ENCODE measurements around the gene ALDH7A1. TPM values are rescaled to one million over a fixed set of nuclear protein-coding genes. Genes with fewer than 3 reads are reported as not detected.

ALDH7A1 gene
- total RNA-seq, 1 experiment from 2014 or later = 148 TPM

DNA sequence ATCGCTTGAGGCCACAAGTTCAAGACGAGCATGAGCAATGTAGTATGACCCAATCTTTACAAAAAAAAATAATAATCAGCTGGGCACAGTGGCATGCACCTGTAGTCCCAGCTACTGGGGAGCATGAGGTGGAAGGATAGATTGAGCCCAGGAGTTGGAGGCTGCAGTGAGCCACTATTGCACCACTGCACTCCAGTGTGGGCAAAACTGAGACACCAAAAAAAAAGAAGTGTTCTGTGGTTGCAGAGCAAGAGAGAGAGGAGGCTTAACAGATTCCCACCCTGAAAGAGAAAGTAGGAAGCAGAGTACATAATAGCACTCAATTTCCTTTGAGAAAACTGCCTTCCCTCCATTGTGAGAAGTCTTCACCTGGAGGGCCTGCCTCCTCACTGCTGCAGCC lies 52.6 kb downstream of the ALDH7A1 start:
- Mint-ChIP-seq H3K36me3 (ENCODE audit: insufficient read depth in 1 of 3, low read depth in 3 of 3) (peaks cover 10 to 38% (median 30%) of the 10 kb centered on the region in 3 experiments; a peak in 6 of 7 replicates), H3K4me3 (no peak overlapping the region), H3K27me3 (ENCODE audit: low read depth) (no peaks in the 10 kb centered on the region), H3K27ac (peak overlapping the region in 2 of 3 experiments; percentile 46 to 83; a peak in 3 of 7 replicates), H3K9me3 (no peaks in the 10 kb centered on the region), H3K4me1 (no peaks in the 10 kb centered on the region)
- no peak overlapping the region for H3K27ac ChIP-seq (ENCODE audit: insufficient read length, low read depth, low read length)
- H3K4me2 ChIP-seq (ENCODE audit: insufficient read depth, insufficient read length, low read length) = no peak overlapping the region
- no peak overlapping the region for H3K4ac ChIP-seq (ENCODE audit: low read depth, low read length)
- no peak overlapping the region for H3K18ac ChIP-seq (ENCODE audit: insufficient read length, low read depth, low read length)
- no peaks in the 10 kb centered on the region for H3K79me1 ChIP-seq (ENCODE audit: insufficient read depth, low read depth, low read length, poor library complexity, severe bottlenecking)
- DNase-seq = no peak
- no peak overlapping the region for H4K91ac ChIP-seq (ENCODE audit: insufficient read length, low read depth, low read length)
- H2AFZ ChIP-seq (ENCODE audit: low read length) = no peak overlapping the region
- no peaks in the 10 kb centered on the region for H3K23me2 ChIP-seq (ENCODE audit: insufficient read length, low read depth, low read length, poor library complexity, severe bottlenecking)
- H2AK5ac ChIP-seq (ENCODE audit: insufficient read length, low read length) = no peak overlapping the region
- H2BK5ac ChIP-seq (ENCODE audit: insufficient read length, low read length) = no peak overlapping the region
- no peaks in the 10 kb centered on the region for H3K79me2 ChIP-seq (ENCODE audit: insufficient read depth, low read length)
- H3K9ac ChIP-seq (ENCODE audit: extremely low read depth, insufficient read length, low read length) = no peak overlapping the region
- TF ChIP-seq, protein P1, sequence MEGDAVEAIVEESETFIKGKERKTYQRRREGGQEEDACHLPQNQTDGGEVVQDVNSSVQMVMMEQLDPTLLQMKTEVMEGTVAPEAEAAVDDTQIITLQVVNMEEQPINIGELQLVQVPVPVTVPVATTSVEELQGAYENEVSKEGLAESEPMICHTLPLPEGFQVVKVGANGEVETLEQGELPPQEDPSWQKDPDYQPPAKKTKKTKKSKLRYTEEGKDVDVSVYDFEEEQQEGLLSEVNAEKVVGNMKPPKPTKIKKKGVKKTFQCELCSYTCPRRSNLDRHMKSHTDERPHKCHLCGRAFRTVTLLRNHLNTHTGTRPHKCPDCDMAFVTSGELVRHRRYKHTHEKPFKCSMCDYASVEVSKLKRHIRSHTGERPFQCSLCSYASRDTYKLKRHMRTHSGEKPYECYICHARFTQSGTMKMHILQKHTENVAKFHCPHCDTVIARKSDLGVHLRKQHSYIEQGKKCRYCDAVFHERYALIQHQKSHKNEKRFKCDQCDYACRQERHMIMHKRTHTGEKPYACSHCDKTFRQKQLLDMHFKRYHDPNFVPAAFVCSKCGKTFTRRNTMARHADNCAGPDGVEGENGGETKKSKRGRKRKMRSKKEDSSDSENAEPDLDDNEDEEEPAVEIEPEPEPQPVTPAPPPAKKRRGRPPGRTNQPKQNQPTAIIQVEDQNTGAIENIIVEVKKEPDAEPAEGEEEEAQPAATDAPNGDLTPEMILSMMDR (conservative IDR thresholded peaks at IDR 0.05) = no peak
- H3K9me3 ChIP-seq (ENCODE audit: control insufficient read depth, low read depth, low read length) = no peaks in the 10 kb centered on the region
- H3T11ph ChIP-seq (ENCODE audit: low read length) = no peak overlapping the region
- no peak overlapping the region for H3K56ac ChIP-seq (ENCODE audit: insufficient read length, low read depth, low read length)
- no peak overlapping the region for H2BK20ac ChIP-seq (ENCODE audit: low read depth, low read length, poor library complexity, severe bottlenecking)
- no peak overlapping the region for H3K14ac ChIP-seq (ENCODE audit: insufficient read depth, low read length)
- no peak overlapping the region for H2BK15ac ChIP-seq (ENCODE audit: low read depth, low read length)
- H3K23ac ChIP-seq (ENCODE audit: insufficient read length, low read depth, low read length) = no peak overlapping the region
- H2BK12ac ChIP-seq (ENCODE audit: insufficient read length, low read depth, low read length) = no peak overlapping the region
- no peaks in the 10 kb centered on the region for H3K27me3 ChIP-seq (ENCODE audit: insufficient read depth, low read length)
- no CpG with 5 or more reads among the region's 2 CpGs for WGBS (ENCODE audit: extremely low coverage, insufficient read length, low lambda C conversion rate)
- H3K4me1 ChIP-seq (ENCODE audit: insufficient read depth, low read length) = no peaks in the 10 kb centered on the region; the same call in 1 of the 2 replicates
- H4K5ac ChIP-seq (ENCODE audit: insufficient read length, low read depth, low read length) = no peak overlapping the region
- no peak overlapping the region for H2BK120ac ChIP-seq (ENCODE audit: low read depth, low read length, poor library complexity, severe bottlenecking)
- H4K20me1 ChIP-seq (ENCODE audit: control insufficient read depth, insufficient read depth, insufficient read length) = no peaks in the 10 kb centered on the region
- H4K8ac ChIP-seq (replicated peaks; ENCODE audit: insufficient read length, low read depth, low read length) = no peak overlapping the region
